ENCODE results near the gene GRAPL.
"Not testable (repeated sequence)": the region's sequence is repeated elsewhere in the genome, so short reads cannot be mapped to it uniquely, and the experiment has no call there.

Gene GRAPL

GRCh38 chr17:19110189-19111097, 16.9 kb upstream of the GRAPL start:
- H3K9me3 ChIP-seq (ENCODE audit: low read length); H4K20me1 ChIP-seq (ENCODE audit: insufficient read depth, low read length); H3K27ac ChIP-seq (ENCODE audit: low read depth, low read length, poor library complexity, severe bottlenecking); H3K9ac ChIP-seq (ENCODE audit: low read length); H3K4me1 ChIP-seq (ENCODE audit: insufficient read depth, low read length, severe bottlenecking); H3F3A ChIP-seq (ENCODE audit: insufficient read depth, low read length); H3K79me2 ChIP-seq (ENCODE audit: insufficient read depth, low read length); H2AFZ ChIP-seq (ENCODE audit: low read length); H3K36me3 ChIP-seq (ENCODE audit: insufficient read depth, low read length); H3K9me2 ChIP-seq (ENCODE audit: low read depth, low read length); H3K27me3 ChIP-seq (ENCODE audit: insufficient read depth, low read length): not testable (repeated sequence)
- peak overlapping the region; percentile 67; the same call in 1 of the 2 replicates for H3K4me2 ChIP-seq (ENCODE audit: low read length)
- H3K4me3 ChIP-seq (ENCODE audit: low read depth, low read length, poor library complexity, severe bottlenecking): peak overlapping the region; percentile 55

- H3K27me3 ChIP-seq (ENCODE audit: insufficient read depth, low read length); H2AFZ ChIP-seq (ENCODE audit: low read length); H3K9me2 ChIP-seq (ENCODE audit: low read depth, low read length); H3K79me2 ChIP-seq (ENCODE audit: insufficient read depth, low read length); H3K36me3 ChIP-seq (ENCODE audit: insufficient read depth, low read length); H3K9me3 ChIP-seq (ENCODE audit: low read length); H3F3A ChIP-seq (ENCODE audit: insufficient read depth, low read length); H3K4me1 ChIP-seq (ENCODE audit: insufficient read depth, low read length, severe bottlenecking); H4K20me1 ChIP-seq (ENCODE audit: insufficient read depth, low read length): not testable (repeated sequence)
- TF ChIP-seq, protein P1, sequence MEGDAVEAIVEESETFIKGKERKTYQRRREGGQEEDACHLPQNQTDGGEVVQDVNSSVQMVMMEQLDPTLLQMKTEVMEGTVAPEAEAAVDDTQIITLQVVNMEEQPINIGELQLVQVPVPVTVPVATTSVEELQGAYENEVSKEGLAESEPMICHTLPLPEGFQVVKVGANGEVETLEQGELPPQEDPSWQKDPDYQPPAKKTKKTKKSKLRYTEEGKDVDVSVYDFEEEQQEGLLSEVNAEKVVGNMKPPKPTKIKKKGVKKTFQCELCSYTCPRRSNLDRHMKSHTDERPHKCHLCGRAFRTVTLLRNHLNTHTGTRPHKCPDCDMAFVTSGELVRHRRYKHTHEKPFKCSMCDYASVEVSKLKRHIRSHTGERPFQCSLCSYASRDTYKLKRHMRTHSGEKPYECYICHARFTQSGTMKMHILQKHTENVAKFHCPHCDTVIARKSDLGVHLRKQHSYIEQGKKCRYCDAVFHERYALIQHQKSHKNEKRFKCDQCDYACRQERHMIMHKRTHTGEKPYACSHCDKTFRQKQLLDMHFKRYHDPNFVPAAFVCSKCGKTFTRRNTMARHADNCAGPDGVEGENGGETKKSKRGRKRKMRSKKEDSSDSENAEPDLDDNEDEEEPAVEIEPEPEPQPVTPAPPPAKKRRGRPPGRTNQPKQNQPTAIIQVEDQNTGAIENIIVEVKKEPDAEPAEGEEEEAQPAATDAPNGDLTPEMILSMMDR (IDR thresholded peaks at IDR 0.05; ENCODE audit: low read length): peak; percentile 31; the same call in 1 of the 2 replicates
- Histone ChIP-seq H3K9ac (ENCODE audit: low read length) (peak overlapping the region; percentile 55; the same call in 1 of the 2 replicates), H3K4me3 (ENCODE audit: low read depth, low read length, poor library complexity, severe bottlenecking) (peak overlapping the region; percentile 55), H3K27ac (ENCODE audit: low read depth, low read length, poor library complexity, severe bottlenecking) (peak overlapping the region; percentile 68), H3K4me2 (ENCODE audit: low read length) (peak overlapping the region; percentile 67)
These were observed 16.2 kb upstream of the GRAPL start for GRCh38 chr17:19111111-19111711.

DNA sequence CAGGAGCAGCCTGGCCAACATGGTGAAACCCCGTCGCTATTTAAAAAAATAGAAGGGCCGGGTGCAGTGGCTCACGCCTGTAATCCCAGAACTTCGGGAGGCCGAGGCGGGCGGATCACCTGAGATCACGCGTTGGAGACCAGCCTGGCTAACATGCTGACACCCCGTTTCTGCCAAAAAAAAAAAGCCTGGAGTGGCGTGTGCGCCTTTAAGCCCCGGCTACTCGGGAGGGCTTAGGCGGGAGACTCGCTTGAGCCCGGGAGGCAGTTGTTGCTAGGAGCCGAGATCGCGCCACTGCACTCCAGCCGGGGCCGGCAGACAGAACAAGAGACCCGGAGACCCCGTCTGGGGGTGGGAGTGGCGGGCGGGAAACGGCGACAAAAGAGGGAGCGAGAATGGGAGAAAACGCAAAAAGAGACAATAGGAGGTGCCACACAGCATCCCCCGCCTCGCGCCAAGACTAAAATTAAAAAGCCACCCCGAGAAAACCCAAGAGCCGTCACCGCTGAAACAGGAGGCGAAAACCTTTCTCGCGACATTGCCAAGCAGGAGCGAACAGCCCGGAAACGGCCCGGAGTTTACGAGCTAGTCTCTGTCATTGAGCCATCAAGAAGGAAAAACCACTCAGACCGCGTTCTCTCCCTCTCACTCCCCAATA, 15.5 kb upstream of the GRAPL start:
- H3K36me3 ChIP-seq (ENCODE audit: insufficient read depth, low read length); H4K20me1 ChIP-seq (ENCODE audit: insufficient read depth, low read length); H3K9ac ChIP-seq (ENCODE audit: low read length); H2AFZ ChIP-seq (ENCODE audit: low read length); H3K27me3 ChIP-seq (ENCODE audit: insufficient read depth, low read length); H3F3A ChIP-seq (ENCODE audit: insufficient read depth, low read length); H3K79me2 ChIP-seq (ENCODE audit: insufficient read depth, low read length); H3K9me3 ChIP-seq (ENCODE audit: low read length); H3K9me2 ChIP-seq (ENCODE audit: low read depth, low read length); H3K4me1 ChIP-seq (ENCODE audit: insufficient read depth, low read length, severe bottlenecking): not testable (repeated sequence)
- H3K4me3 ChIP-seq (ENCODE audit: low read depth, low read length, poor library complexity, severe bottlenecking): peak overlapping the region; percentile 55
- peak overlapping the region; percentile 17; the same call in 1 of the 2 replicates for H3K4me2 ChIP-seq (ENCODE audit: low read length)
- peak overlapping the region; percentile 68 for H3K27ac ChIP-seq (ENCODE audit: low read depth, low read length, poor library complexity, severe bottlenecking)

DNA sequence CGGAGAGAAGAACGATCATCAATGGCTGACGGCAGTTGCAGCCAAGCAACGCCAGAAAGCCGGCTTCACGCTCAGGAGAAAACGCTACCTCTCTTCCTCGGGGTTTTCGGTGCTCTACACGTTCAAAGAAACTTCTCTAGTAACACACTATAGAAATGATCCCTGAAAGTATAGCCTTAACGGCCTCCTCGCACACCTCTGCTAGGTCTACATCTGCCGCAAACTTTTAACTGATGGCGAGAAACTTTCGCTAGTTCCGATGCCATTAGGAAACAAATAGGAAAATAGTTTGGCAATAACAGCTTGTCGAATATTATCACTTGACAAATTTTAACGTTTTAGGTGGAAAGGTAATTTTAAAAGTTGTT, 14.9 kb upstream of the GRAPL start:
- not testable (repeated sequence) for H3K27ac ChIP-seq (ENCODE audit: low read depth, low read length, poor library complexity, severe bottlenecking); H3K4me2 ChIP-seq (ENCODE audit: low read length); H3K36me3 ChIP-seq (ENCODE audit: insufficient read depth, low read length); H3K4me3 ChIP-seq (ENCODE audit: low read depth, low read length, poor library complexity, severe bottlenecking); H4K20me1 ChIP-seq (ENCODE audit: insufficient read depth, low read length); H3K9ac ChIP-seq (ENCODE audit: low read length); H3K9me3 ChIP-seq (ENCODE audit: low read length); H3K4me1 ChIP-seq (ENCODE audit: insufficient read depth, low read length, severe bottlenecking); H2AFZ ChIP-seq (ENCODE audit: low read length); H3K9me2 ChIP-seq (ENCODE audit: low read depth, low read length); H3K27me3 ChIP-seq (ENCODE audit: insufficient read depth, low read length); H3F3A ChIP-seq (ENCODE audit: insufficient read depth, low read length); H3K79me2 ChIP-seq (ENCODE audit: insufficient read depth, low read length)

GRCh38 chr17:19118695-19119094, 8.7 kb upstream of the GRAPL start:
- not testable (repeated sequence) for H3K9me2 ChIP-seq (ENCODE audit: low read depth, low read length); H4K20me1 ChIP-seq (ENCODE audit: insufficient read depth, low read length); H3K4me1 ChIP-seq (ENCODE audit: insufficient read depth, low read length, severe bottlenecking); H2AFZ ChIP-seq (ENCODE audit: low read length); H3K4me3 ChIP-seq (ENCODE audit: low read depth, low read length, poor library complexity, severe bottlenecking); H3K36me3 ChIP-seq (ENCODE audit: insufficient read depth, low read length); H3K4me2 ChIP-seq (ENCODE audit: low read length); H3K27me3 ChIP-seq (ENCODE audit: insufficient read depth, low read length); H3K9ac ChIP-seq (ENCODE audit: low read length); H3K79me2 ChIP-seq (ENCODE audit: insufficient read depth, low read length); H3K9me3 ChIP-seq (ENCODE audit: low read length); H3F3A ChIP-seq (ENCODE audit: insufficient read depth, low read length); H3K27ac ChIP-seq (ENCODE audit: low read depth, low read length, poor library complexity, severe bottlenecking)

- H3F3A ChIP-seq (ENCODE audit: insufficient read depth, low read length); H3K9ac ChIP-seq (ENCODE audit: low read length); H3K27me3 ChIP-seq (ENCODE audit: insufficient read depth, low read length): not testable (repeated sequence)
These were observed 2.1 kb upstream of the GRAPL start for GRCh38 chr17:19125289-19125688.

More at GRCh38 chr17:19125289-19125688, 2.1 kb upstream of the GRAPL start:
- not testable (repeated sequence) for H3K79me2 ChIP-seq (ENCODE audit: insufficient read depth, low read length); H4K20me1 ChIP-seq (ENCODE audit: insufficient read depth, low read length); H3K4me1 ChIP-seq (ENCODE audit: insufficient read depth, low read length, severe bottlenecking); H3K9me3 ChIP-seq (ENCODE audit: low read length); H2AFZ ChIP-seq (ENCODE audit: low read length); H3K36me3 ChIP-seq (ENCODE audit: insufficient read depth, low read length); H3K4me3 ChIP-seq (ENCODE audit: low read depth, low read length, poor library complexity, severe bottlenecking); H3K4me2 ChIP-seq (ENCODE audit: low read length); H3K9me2 ChIP-seq (ENCODE audit: low read depth, low read length)
- peak overlapping the region; percentile 61 for H3K27ac ChIP-seq (ENCODE audit: low read depth, low read length, poor library complexity, severe bottlenecking)

All from OCI-LY1 (cell line).